ENCODE results near the gene NFKBIL1. TPM values are rescaled to one million over a fixed set of nuclear protein-coding genes. Genes with fewer than 3 reads are reported as not detected.

NFKBIL1 gene
- total and polyA plus RNA-seq, 3 donors from 2014 or later = 25.9 to 55.3 (median 51.2) TPM

GRCh38 chr6:31575952-31576685 is 28.7 kb downstream of the NFKBIL1 start:
- Histone ChIP-seq H3K27me3 (no peaks in the 10 kb centered on the region), H3K4me1 (no peaks in the 10 kb centered on the region), H3K27ac (no peak overlapping the region), H3K36me3 (ENCODE audit: low read depth, missing control alignments) (no peaks in the 10 kb centered on the region), H3K4me3 (peak overlapping the region in 1 of 2 donors; percentile 4), H3K9me3 (no peaks in the 10 kb centered on the region)
- intact Hi-C loops (cut with DNase I; ENCODE audit: low total_unique reads) = no loop called here
- TF ChIP-seq CTCF (IDR thresholded peaks at IDR 0.05) (no peak), POLR2A (IDR thresholded peaks at IDR 0.05) (no peak)
- 71 to 74% methylated on average over 8 of the region's 8 CpGs for WGBS, 2 donors
- DNase-seq = no peak

- 88 to 93% methylated on average over 19 of the region's 19 CpGs for WGBS, 2 donors
- Histone ChIP-seq H3K27me3 (no peaks in the 10 kb centered on the region), H3K4me3 (no peak overlapping the region), H3K27ac (no peak overlapping the region), H3K36me3 (ENCODE audit: low read depth, missing control alignments) (no peaks in the 10 kb centered on the region), H3K4me1 (no peaks in the 10 kb centered on the region), H3K9me3 (no peaks in the 10 kb centered on the region)
- intact Hi-C loops (cut with DNase I; ENCODE audit: low total_unique reads) = no loop called here
- DNase-seq = no peak
- no peak for TF ChIP-seq POLR2A (IDR thresholded peaks at IDR 0.05)
- no peak for TF ChIP-seq CTCF (IDR thresholded peaks at IDR 0.05)
Observed at GRCh38 chr6:31576897-31577578, 29.6 kb downstream of the NFKBIL1 start.

GRCh38 chr6:31577579-31577966 is 30.2 kb downstream of the NFKBIL1 start:
- Histone ChIP-seq H3K9me3 (no peaks in the 10 kb centered on the region), H3K4me1 (no peaks in the 10 kb centered on the region), H3K27me3 (no peaks in the 10 kb centered on the region), H3K27ac (no peak overlapping the region), H3K36me3 (ENCODE audit: low read depth, missing control alignments) (no peaks in the 10 kb centered on the region), H3K4me3 (no peak overlapping the region)
- intact Hi-C loops (cut with DNase I; ENCODE audit: low total_unique reads) = no loop called here
- WGBS, 2 donors = 92 to 93% methylated on average over 2 to 3 of the region's 3 CpGs
- TF ChIP-seq CTCF (IDR thresholded peaks at IDR 0.05) = no peak
- no peak for TF ChIP-seq POLR2A (IDR thresholded peaks at IDR 0.05)
- no peak for DNase-seq

- H3K27me3 ChIP-seq = no peaks in the 10 kb centered on the region
- no peak overlapping the region for H3K27ac ChIP-seq
- intact Hi-C loops (cut with DNase I; ENCODE audit: low total_unique reads) = no loop called here
- WGBS, 2 donors = 81 to 84% methylated on average over 12 of the region's 12 CpGs
- no peaks in the 10 kb centered on the region for H3K36me3 ChIP-seq (ENCODE audit: low read depth, missing control alignments)
- no peaks in the 10 kb centered on the region for H3K9me3 ChIP-seq
- no peak overlapping the region for H3K4me3 ChIP-seq
- TF ChIP-seq POLR2A (IDR thresholded peaks at IDR 0.05) (no peak), CTCF (IDR thresholded peaks at IDR 0.05) (no peak)
- H3K4me1 ChIP-seq = no peaks in the 10 kb centered on the region
- no peak for DNase-seq
Observed at GRCh38 chr6:31578184-31579118, 31.0 kb downstream of the NFKBIL1 start.

Data from testis (tissue), 3 donors.